ENCODE measurements around the gene OR4C5. TPM values are rescaled to one million over a fixed set of nuclear protein-coding genes. Genes with fewer than 3 reads are reported as not detected.

OR4C5 gene
- total and polyA plus RNA-seq, 2 of the 13 experiments (the other 11 are each of a cell fraction or from before 2014, with no cell fraction given), result not detected

DNA sequence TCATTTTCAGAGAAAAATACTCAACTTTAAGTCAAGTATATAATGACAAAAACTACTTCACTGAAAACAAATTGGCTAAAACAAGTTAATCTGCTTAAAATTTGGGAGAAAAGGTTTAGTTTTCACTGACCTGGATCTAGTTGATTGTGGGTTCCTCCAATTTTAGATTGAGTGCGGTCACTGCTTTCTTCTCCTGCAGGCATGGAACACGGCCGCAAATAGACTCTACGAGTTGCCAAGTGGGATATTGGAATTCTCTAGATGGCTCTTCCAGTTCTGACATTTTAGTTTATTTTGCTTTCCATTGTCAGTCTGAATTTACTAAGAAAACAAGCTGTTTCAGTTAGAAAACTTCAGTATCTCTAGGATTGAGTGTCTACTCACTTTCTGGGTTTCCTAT, 12.3 kb downstream of the OR4C5 start:
- Histone ChIP-seq H3K4me1 (ENCODE audit: insufficient read depth, low read length) (no peaks in the 10 kb centered on the region), H3K79me2 (ENCODE audit: insufficient read depth, low read length) (no peaks in the 10 kb centered on the region), H3K27me3 (ENCODE audit: control insufficient read depth in 1 of 2, insufficient read depth in 2 of 2, low read length in 2 of 2) (no peaks in the 10 kb centered on the region), H3K36me3 (replicated peaks in 1 of 2; ENCODE audit: control insufficient read depth in 1 of 2, insufficient read depth in 2 of 2, low read length in 2 of 2) (no peaks in the 10 kb centered on the region), H3K9me3 (ENCODE audit: low read length) (peaks cover 33% of the 10 kb centered on the region; the same call in 1 of the 2 replicates), H3K4me3 (replicated peaks in 1 of 3; ENCODE audit: insufficient read depth in 1 of 3, low read depth in 2 of 3, low read length in 3 of 3) (no peak overlapping the region), H3K4me2 (ENCODE audit: low read depth, low read length) (no peak overlapping the region), H3K9ac (ENCODE audit: insufficient read depth, low read depth, low read length) (no peak overlapping the region), H4K20me1 (ENCODE audit: insufficient read depth, low read length) (no peaks in the 10 kb centered on the region), H3K27ac (ENCODE audit: extremely low read length, insufficient read depth, low read length) (no peak overlapping the region), H2AFZ (ENCODE audit: low read length) (no peak overlapping the region)
- in situ Hi-C loops (cut with HindIII; ENCODE audit: extremely low pct_ligation_motif_present, low pct_unique_long_range_greater_than_20kb), result loop anchor here (25.0 kb wide), 1 partner anchor 92 kb away; the partner anchor contains the start of gene OR4X1
- DNase-seq (ENCODE audit: low spot score), result no peak
- 19% methylated on average over 4 of the region's 4 CpGs for WGBS (ENCODE audit: low lambda C conversion rate)
- ATAC-seq, result no peak
- POLR2A ChIA-PET, result no interaction called here
- intact Hi-C loops (cut with micrococcal nuclease; ENCODE audit: unreplicated experiment), result no loop called here
- no TSS peak for BruUV-seq (replicated peaks)
- CTCF ChIA-PET (ENCODE audit: low intra/inter-chr PET ratio, low total read pairs), result no interaction called here
- FAIRE-seq, result no peak
- TF ChIP-seq, protein P1, sequence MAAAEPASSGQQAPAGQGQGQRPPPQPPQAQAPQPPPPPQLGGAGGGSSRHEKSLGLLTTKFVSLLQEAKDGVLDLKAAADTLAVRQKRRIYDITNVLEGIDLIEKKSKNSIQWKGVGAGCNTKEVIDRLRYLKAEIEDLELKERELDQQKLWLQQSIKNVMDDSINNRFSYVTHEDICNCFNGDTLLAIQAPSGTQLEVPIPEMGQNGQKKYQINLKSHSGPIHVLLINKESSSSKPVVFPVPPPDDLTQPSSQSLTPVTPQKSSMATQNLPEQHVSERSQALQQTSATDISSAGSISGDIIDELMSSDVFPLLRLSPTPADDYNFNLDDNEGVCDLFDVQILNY (CRISPR knock-in tag; conservative IDR thresholded peaks at IDR 0.05), result no peak
- TF ChIP-seq ZNF432 (CRISPR knock-in tag; IDR thresholded peaks at IDR 0.05; ENCODE audit: borderline replicate concordance) (no peak), ZNF776 (CRISPR knock-in tag; IDR thresholded peaks at IDR 0.05) (no peak), HOXA7 (CRISPR knock-in tag; IDR thresholded peaks at IDR 0.05) (no peak), ZFP36L1 (CRISPR knock-in tag; IDR thresholded peaks at IDR 0.05) (no peak), PAX8 (CRISPR knock-in tag; IDR thresholded peaks at IDR 0.05; ENCODE audit: borderline replicate concordance) (no peak), CEBPG (CRISPR knock-in tag; IDR thresholded peaks at IDR 0.05) (no peak), ZNF441 (CRISPR knock-in tag; IDR thresholded peaks at IDR 0.05; ENCODE audit: borderline replicate concordance) (no peak), ZMYM4 (CRISPR knock-in tag; IDR thresholded peaks at IDR 0.05) (no peak), ATF1 (CRISPR knock-in tag; IDR thresholded peaks at IDR 0.05) (no peak), HES4 (CRISPR knock-in tag; IDR thresholded peaks at IDR 0.05; ENCODE audit: borderline replicate concordance) (no peak), SETDB1 (CRISPR knock-in tag; IDR thresholded peaks at IDR 0.05; ENCODE audit: borderline replicate concordance) (no peak), HHEX (CRISPR knock-in tag; IDR thresholded peaks at IDR 0.05) (no peak), EZH2 (conservative IDR thresholded peaks at IDR 0.05; ENCODE audit: low read depth, low read length) (no peak), NFE2L1 (CRISPR knock-in tag; IDR thresholded peaks at IDR 0.05; ENCODE audit: borderline replicate concordance) (no peak)
- TF ChIP-seq, protein P2, sequence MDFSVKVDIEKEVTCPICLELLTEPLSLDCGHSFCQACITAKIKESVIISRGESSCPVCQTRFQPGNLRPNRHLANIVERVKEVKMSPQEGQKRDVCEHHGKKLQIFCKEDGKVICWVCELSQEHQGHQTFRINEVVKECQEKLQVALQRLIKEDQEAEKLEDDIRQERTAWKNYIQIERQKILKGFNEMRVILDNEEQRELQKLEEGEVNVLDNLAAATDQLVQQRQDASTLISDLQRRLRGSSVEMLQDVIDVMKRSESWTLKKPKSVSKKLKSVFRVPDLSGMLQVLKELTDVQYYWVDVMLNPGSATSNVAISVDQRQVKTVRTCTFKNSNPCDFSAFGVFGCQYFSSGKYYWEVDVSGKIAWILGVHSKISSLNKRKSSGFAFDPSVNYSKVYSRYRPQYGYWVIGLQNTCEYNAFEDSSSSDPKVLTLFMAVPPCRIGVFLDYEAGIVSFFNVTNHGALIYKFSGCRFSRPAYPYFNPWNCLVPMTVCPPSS (IDR thresholded peaks at IDR 0.05), result no peak
- TF ChIP-seq, protein P3, sequence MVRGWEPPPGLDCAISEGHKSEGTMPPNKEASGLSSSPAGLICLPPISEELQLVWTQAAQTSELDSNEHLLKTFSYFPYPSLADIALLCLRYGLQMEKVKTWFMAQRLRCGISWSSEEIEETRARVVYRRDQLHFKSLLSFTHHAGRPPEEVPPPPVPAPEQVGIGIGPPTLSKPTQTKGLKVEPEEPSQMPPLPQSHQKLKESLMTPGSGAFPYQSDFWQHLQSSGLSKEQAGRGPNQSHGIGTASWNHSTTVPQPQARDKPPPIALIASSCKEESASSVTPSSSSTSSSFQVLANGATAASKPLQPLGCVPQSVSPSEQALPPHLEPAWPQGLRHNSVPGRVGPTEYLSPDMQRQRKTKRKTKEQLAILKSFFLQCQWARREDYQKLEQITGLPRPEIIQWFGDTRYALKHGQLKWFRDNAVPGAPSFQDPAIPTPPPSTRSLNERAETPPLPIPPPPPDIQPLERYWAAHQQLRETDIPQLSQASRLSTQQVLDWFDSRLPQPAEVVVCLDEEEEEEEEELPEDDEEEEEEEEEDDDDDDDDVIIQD (CRISPR knock-in tag; IDR thresholded peaks at IDR 0.05; ENCODE audit: low read depth), result no peak
- TF ChIP-seq, protein P4, sequence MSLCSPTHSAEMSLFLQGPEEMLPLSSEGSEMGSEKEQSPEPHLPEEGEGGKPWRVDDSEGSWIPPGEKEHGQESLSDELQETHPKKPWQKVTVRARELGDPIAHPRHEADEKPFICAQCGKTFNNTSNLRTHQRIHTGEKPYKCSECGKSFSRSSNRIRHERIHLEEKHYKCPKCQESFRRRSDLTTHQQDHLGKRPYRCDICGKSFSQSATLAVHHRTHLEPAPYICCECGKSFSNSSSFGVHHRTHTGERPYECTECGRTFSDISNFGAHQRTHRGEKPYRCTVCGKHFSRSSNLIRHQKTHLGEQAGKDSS (CRISPR knock-in tag; IDR thresholded peaks at IDR 0.05; ENCODE audit: borderline replicate concordance, low read depth), result no peak
